Upper lobe of right lung (tissue), 1 donor: ENCODE measurements around the gene TEF. TPM values are rescaled to one million over a fixed set of nuclear protein-coding genes. Genes with fewer than 3 reads are reported as not detected.
"Not testable (repeated sequence)": the region's sequence is repeated elsewhere in the genome, so short reads cannot be mapped to it uniquely, and the experiment has no call there.

Experiments
- ATAC-seq: fragments of 200-7000 bp; cut with Tn5 transposase; one replicate; pipeline ENCODE4 v1.9.1; 2020; ENCODE audit warnings: mild to moderate bottlenecking, moderate library complexity
- DNase-seq: peaks from one replicate; pipeline ENCODE4 v3.0.0-alpha.2; 2020
- H3K27ac ChIP-seq: fragments of 200-600 bp; one replicate; pipeline ENCODE4 v1.8.0; 2022
- H3K27me3 ChIP-seq: fragments of 200-600 bp; one replicate; pipeline ENCODE4 v1.8.0; 2022; ENCODE audit warnings: mild to moderate bottlenecking
- H3K36me3 ChIP-seq: fragments of 200-600 bp; one replicate; pipeline ENCODE4 v1.8.0; 2022
- H3K4me1 ChIP-seq: fragments of 200-600 bp; one replicate; pipeline ENCODE4 v1.8.0; 2022
- H3K4me3 ChIP-seq: fragments of 200-600 bp; one replicate; pipeline ENCODE4 v1.8.0; 2022; ENCODE audit warnings: mild to moderate bottlenecking
- H3K9me3 ChIP-seq: fragments of 200-600 bp; one replicate; pipeline ENCODE4 v1.8.0; 2022
- CTCF ChIP-seq: fragments of 200-600 bp; IDR thresholded peaks from one replicate; pipeline ENCODE4 v1.8.0; 2022; ENCODE audit warnings: antibody characterized with exemption
- intact Hi-C: fragments of 100-400 bp; cut with DNase I; formaldehyde crosslinking; loops from one replicate; pipeline ENCODE4 v1.11.0; 2022
- total RNA-seq: library from RNA; stranded (reverse); fragmentation: NEBNext Ultra II Directional; extraction: Animal tissue kit (Norgen Biotek cat#: 25700); gene quantifications from one replicate; pipeline ENCODE4 v1.2.1, GENCODE V29; 2021
- donor health status: DM: no; HTN: yes; CAD: no; lungs with severe emphysema.

TEF gene
- total RNA-seq, 1 donor from 2014 or later, result 45.6 TPM

GRCh38 chr22:41435560-41435959 lies 53.8 kb downstream of the TEF start:
- no peak for DNase-seq
- intact Hi-C loops, result no loop called here
- Histone ChIP-seq H3K4me3 (no peak overlapping the region), H3K27me3 (no peaks in the 10 kb centered on the region), H3K36me3 (peaks cover 54% of the 10 kb centered on the region), H3K4me1 (peaks cover 12% of the 10 kb centered on the region), H3K9me3 (no peaks in the 10 kb centered on the region), H3K27ac (no peak overlapping the region)
- no peak for TF ChIP-seq CTCF
- ATAC-seq, result no peak

- Histone ChIP-seq H3K4me3 (no peak overlapping the region), H3K27ac (no peak overlapping the region), H3K9me3 (no peaks in the 10 kb centered on the region), H3K4me1 (peaks cover 12% of the 10 kb centered on the region), H3K27me3 (no peaks in the 10 kb centered on the region), H3K36me3 (peaks cover 58% of the 10 kb centered on the region)
- no peak for ATAC-seq
- intact Hi-C loops, result no loop called here
- TF ChIP-seq CTCF, result no peak
- no peak for DNase-seq
Measured at GRCh38 chr22:41436322-41437113, 54.8 kb downstream of the TEF start.

- Histone ChIP-seq H3K27ac (no peak overlapping the region), H3K4me1 (peaks cover 12% of the 10 kb centered on the region), H3K9me3 (no peaks in the 10 kb centered on the region), H3K36me3 (peaks cover 60% of the 10 kb centered on the region), H3K4me3 (no peak overlapping the region), H3K27me3 (no peaks in the 10 kb centered on the region)
- intact Hi-C loops, result no loop called here
- no peak for DNase-seq
- no peak for TF ChIP-seq CTCF
- no peak for ATAC-seq
Measured at GRCh38 chr22:41437198-41437597, 55.5 kb downstream of the TEF start.

- H3K27me3 ChIP-seq, DNase-seq, H3K4me3 ChIP-seq, ATAC-seq, H3K27ac ChIP-seq, H3K9me3 ChIP-seq, intact Hi-C loops: not testable (repeated sequence)
- Histone ChIP-seq H3K36me3 (peaks cover 43% of the 10 kb centered on the region), H3K4me1 (peaks cover 10% of the 10 kb centered on the region)
Measured at GRCh38 chr22:41440511-41440910, 58.8 kb downstream of the TEF start.

GRCh38 chr22:41442240-41442792 lies 60.6 kb downstream of the TEF start:
- intact Hi-C loops, result no loop called here
- no peak for ATAC-seq

More at GRCh38 chr22:41442240-41442792, 60.6 kb downstream of the TEF start:
- peaks cover 10% of the 10 kb centered on the region for H3K4me1 ChIP-seq
- H3K27me3 ChIP-seq, result no peaks in the 10 kb centered on the region
- H3K36me3 ChIP-seq, result peaks cover 25% of the 10 kb centered on the region
- H3K9me3 ChIP-seq, result no peaks in the 10 kb centered on the region
- TF ChIP-seq CTCF, result no peak
- H3K4me3 ChIP-seq, result no peak overlapping the region
- H3K27ac ChIP-seq, result no peak overlapping the region
- no peak for DNase-seq
